Loucy (cell line): Measurements from ENCODE around the gene SPAM1.

Experiments used
- H2AFZ ChIP-seq: fragments of 200-600 bp; sonication (generic); 2 replicates; pipeline ENCODE4 v1.6.0; 2016; ENCODE audit warnings: antibody characterized with exemption, mild to moderate bottlenecking, low read length, moderate library complexity
- H3F3A ChIP-seq: fragments of 200-600 bp; 2 replicates; pipeline ENCODE4 v1.6.0; 2016; ENCODE audit warnings: antibody characterized with exemption, low read depth, mild to moderate bottlenecking
- H3K27me3 ChIP-seq: fragments of 200-600 bp; sonication (generic); 2 replicates; pipeline ENCODE4 v1.6.1; 2014; ENCODE audit warnings: low read length, mild to moderate bottlenecking; ENCODE audit not compliant: insufficient read depth, poor library complexity, severe bottlenecking
- H3K36me3 ChIP-seq: fragments of 200-600 bp; sonication (generic); 2 replicates; pipeline ENCODE4 v1.6.1; 2016; ENCODE audit warnings: low read length; ENCODE audit not compliant: insufficient read depth
- H3K4me1 ChIP-seq: fragments of 200-600 bp; sonication (generic); 2 replicates; pipeline ENCODE4 v1.5.1; 2014; ENCODE audit warnings: low read length, mild to moderate bottlenecking; ENCODE audit not compliant: insufficient read depth, poor library complexity, severe bottlenecking
- H3K4me2 ChIP-seq: fragments of 200-600 bp; sonication (generic); 2 replicates; pipeline ENCODE4 v1.6.0; 2014; ENCODE audit warnings: antibody characterized with exemption, low read length, low read depth, mild to moderate bottlenecking; ENCODE audit not compliant: poor library complexity, severe bottlenecking
- H3K4me3 ChIP-seq: fragments of 200-600 bp; sonication (generic); 2 replicates; pipeline ENCODE4 v1.5.1; 2014; ENCODE audit warnings: low read length, mild to moderate bottlenecking, mixed read lengths; ENCODE audit not compliant: poor library complexity, severe bottlenecking
- H3K79me2 ChIP-seq: fragments of 200-600 bp; sonication (generic); 2 replicates; pipeline ENCODE4 v1.6.1; 2014; ENCODE audit warnings: low read length; ENCODE audit not compliant: insufficient read depth
- H3K9ac ChIP-seq: fragments of 200-600 bp; sonication (generic); 2 replicates; pipeline ENCODE4 v1.6.0; 2014; ENCODE audit warnings: mild to moderate bottlenecking, low read depth, low read length, moderate library complexity; ENCODE audit not compliant: poor library complexity, severe bottlenecking
- H3K9me2 ChIP-seq: fragments of 200-600 bp; sonication (generic); replicated peaks from 2 replicates; pipeline ENCODE4 v1.6.1; 2016; ENCODE audit warnings: low read depth, low read length, mixed read lengths
- H3K9me3 ChIP-seq: fragments of 200-600 bp; sonication (generic); 2 replicates; pipeline ENCODE4 v1.6.1; 2014; ENCODE audit warnings: mild to moderate bottlenecking, antibody characterized with exemption, low read length, low read depth; ENCODE audit not compliant: insufficient read depth
- H4K20me1 ChIP-seq: fragments of 200-600 bp; sonication (generic); 2 replicates; pipeline ENCODE4 v1.6.0; 2014; ENCODE audit warnings: antibody characterized with exemption, low read length, mild to moderate bottlenecking; ENCODE audit not compliant: insufficient read depth, poor library complexity, severe bottlenecking
- EZH2phosphoT487 ChIP-seq: fragments of 200-600 bp; IDR thresholded peaks from 2 replicates; pipeline ENCODE4 v1.6.1; 2018; ENCODE audit warnings: antibody characterized with exemption, mild to moderate bottlenecking, moderate library complexity, borderline replicate concordance
- TF ChIP-seq, protein P1 (sequence below): fragments of 200-600 bp; sonication (generic); conservative IDR thresholded peaks from 2 replicates; pipeline ENCODE4 v1.5.1; 2014; ENCODE audit warnings: mild to moderate bottlenecking, antibody characterized with exemption, low read length

Gene SPAM1

DNA sequence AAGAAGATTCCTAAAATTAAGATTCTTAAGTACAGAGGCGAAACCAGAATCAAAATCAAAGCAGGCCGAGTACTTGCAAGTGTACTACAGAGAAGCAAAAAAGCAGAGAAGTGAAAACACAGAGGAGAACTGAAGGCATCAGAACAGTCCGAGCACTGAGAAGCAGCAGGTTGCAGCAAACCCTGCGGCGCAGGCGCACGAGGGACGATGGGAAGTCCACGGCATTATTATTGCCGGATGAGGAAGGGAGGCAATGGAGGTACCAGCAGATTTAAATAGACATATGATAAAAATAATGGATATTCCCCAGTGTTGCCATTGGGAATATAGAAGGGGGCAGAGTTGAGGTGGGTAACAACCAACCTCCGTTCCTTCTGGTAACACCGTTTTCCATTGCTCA is 7.2 kb upstream of the SPAM1 start:
- H2AFZ ChIP-seq: no peak overlapping the region
- no peaks in the 10 kb centered on the region for H3K27me3 ChIP-seq
- no peaks in the 10 kb centered on the region for H3K9me2 ChIP-seq
- no peak overlapping the region for H3K4me3 ChIP-seq
- H3K36me3 ChIP-seq: no peaks in the 10 kb centered on the region
- H3K9me3 ChIP-seq: no peaks in the 10 kb centered on the region
- H3F3A ChIP-seq: no peaks in the 10 kb centered on the region
- no peaks in the 10 kb centered on the region for H3K4me1 ChIP-seq
- no peaks in the 10 kb centered on the region for H3K79me2 ChIP-seq
- H3K9ac ChIP-seq: no peak overlapping the region
- TF ChIP-seq EZH2phosphoT487: no peak
- TF ChIP-seq, protein P1, sequence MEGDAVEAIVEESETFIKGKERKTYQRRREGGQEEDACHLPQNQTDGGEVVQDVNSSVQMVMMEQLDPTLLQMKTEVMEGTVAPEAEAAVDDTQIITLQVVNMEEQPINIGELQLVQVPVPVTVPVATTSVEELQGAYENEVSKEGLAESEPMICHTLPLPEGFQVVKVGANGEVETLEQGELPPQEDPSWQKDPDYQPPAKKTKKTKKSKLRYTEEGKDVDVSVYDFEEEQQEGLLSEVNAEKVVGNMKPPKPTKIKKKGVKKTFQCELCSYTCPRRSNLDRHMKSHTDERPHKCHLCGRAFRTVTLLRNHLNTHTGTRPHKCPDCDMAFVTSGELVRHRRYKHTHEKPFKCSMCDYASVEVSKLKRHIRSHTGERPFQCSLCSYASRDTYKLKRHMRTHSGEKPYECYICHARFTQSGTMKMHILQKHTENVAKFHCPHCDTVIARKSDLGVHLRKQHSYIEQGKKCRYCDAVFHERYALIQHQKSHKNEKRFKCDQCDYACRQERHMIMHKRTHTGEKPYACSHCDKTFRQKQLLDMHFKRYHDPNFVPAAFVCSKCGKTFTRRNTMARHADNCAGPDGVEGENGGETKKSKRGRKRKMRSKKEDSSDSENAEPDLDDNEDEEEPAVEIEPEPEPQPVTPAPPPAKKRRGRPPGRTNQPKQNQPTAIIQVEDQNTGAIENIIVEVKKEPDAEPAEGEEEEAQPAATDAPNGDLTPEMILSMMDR: no peak
- no peaks in the 10 kb centered on the region for H4K20me1 ChIP-seq
- no peak overlapping the region for H3K4me2 ChIP-seq

DNA sequence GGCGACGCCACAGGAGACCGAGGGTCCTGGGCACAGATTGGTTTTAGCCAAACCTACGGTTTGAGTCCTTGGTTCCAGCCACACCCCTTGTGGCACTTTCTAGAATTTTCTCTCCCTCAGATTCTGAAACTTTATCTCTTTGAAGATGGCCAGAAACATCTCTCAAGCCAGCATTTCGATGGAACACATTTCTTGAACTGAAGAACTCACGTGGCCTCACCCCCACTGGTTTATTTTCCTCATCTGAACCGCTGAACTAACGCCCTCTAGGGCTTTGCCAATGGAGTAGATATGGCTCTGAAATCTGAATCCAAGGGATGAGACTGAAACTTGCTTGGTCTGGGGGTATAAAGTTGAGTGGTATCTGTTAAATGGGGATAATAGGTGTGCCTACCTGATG is 6.7 kb upstream of the SPAM1 start:
- no peaks in the 10 kb centered on the region for H3K36me3 ChIP-seq
- H3K27me3 ChIP-seq: no peaks in the 10 kb centered on the region
- no peak overlapping the region for H3K9ac ChIP-seq
- no peak overlapping the region for H3K4me2 ChIP-seq
- H3K4me1 ChIP-seq: no peaks in the 10 kb centered on the region
- no peaks in the 10 kb centered on the region for H3K79me2 ChIP-seq
- H3K9me3 ChIP-seq: no peaks in the 10 kb centered on the region
- TF ChIP-seq EZH2phosphoT487: no peak
- TF ChIP-seq, protein P1: no peak
- no peaks in the 10 kb centered on the region for H4K20me1 ChIP-seq
- no peak overlapping the region for H3K4me3 ChIP-seq
- H3K9me2 ChIP-seq: no peaks in the 10 kb centered on the region
- H3F3A ChIP-seq: no peaks in the 10 kb centered on the region
- H2AFZ ChIP-seq: no peak overlapping the region

DNA sequence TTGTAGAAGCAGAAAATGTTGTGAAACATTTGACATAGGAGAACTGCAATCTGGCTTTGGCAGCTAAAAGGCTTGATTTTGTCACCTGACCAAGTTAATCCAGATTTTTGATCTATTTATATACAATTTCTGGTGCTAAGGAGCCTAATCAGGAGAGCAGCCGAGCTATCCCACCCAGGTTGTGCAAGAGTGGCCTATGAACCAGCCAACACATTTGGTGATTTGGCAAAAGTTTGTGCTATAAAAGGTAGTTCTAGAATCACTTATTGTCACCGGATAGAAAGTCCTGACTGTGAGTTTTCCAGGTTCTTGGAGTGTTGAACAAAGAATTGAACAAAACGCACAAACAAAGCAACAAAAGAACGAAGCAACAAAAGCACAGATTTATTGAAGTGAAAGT is 1.4 kb upstream of the SPAM1 start:
- no peaks in the 10 kb centered on the region for H3F3A ChIP-seq
- TF ChIP-seq, protein P1: no peak
- TF ChIP-seq EZH2phosphoT487: no peak

More for the DNA sequence above, 1.4 kb upstream of the SPAM1 start:
- no peaks in the 10 kb centered on the region for H4K20me1 ChIP-seq
- H3K79me2 ChIP-seq: no peaks in the 10 kb centered on the region
- H3K27me3 ChIP-seq: no peaks in the 10 kb centered on the region
- H3K9ac ChIP-seq: no peak overlapping the region
- no peaks in the 10 kb centered on the region for H3K9me2 ChIP-seq
- H2AFZ ChIP-seq: no peak overlapping the region
- H3K9me3 ChIP-seq: no peaks in the 10 kb centered on the region; the same call in 1 of the 2 replicates
- H3K4me1 ChIP-seq: no peaks in the 10 kb centered on the region
- H3K4me2 ChIP-seq: no peak overlapping the region
- H3K4me3 ChIP-seq: no peak overlapping the region
- H3K36me3 ChIP-seq: no peaks in the 10 kb centered on the region
